Stimulated activated naive CD8-positive, alpha-beta T cell treated with anti-CD3 and anti-CD28 coated beads, Interleukin-15, Interleukin-2, amounts not matched to agents 100 ng/mL and 50 ng/mL, for 24 hours (primary cell): ENCODE results near the gene UNK.

Source experiments
- H3K27ac Mint-ChIP-seq: one replicate; pipeline ENCODE4 v1.8.0; 2021; ENCODE audit warnings: mild to moderate bottlenecking, mixed read lengths
- H3K27me3 Mint-ChIP-seq: one replicate; pipeline ENCODE4 v1.8.0; 2021; ENCODE audit warnings: mixed read lengths
- H3K36me3 Mint-ChIP-seq: one replicate; pipeline ENCODE4 v1.8.0; 2021; ENCODE audit warnings: low read depth, mixed read lengths
- H3K4me1 Mint-ChIP-seq: one replicate; pipeline ENCODE4 v1.8.0; 2021; ENCODE audit warnings: low read depth, mixed read lengths
- H3K4me3 Mint-ChIP-seq: one replicate; pipeline ENCODE4 v1.8.0; 2021; ENCODE audit warnings: mild to moderate bottlenecking, mixed read lengths
- H3K9me3 Mint-ChIP-seq: one replicate; pipeline ENCODE4 v1.8.0; 2021; ENCODE audit warnings: mixed read lengths

UNK gene

DNA sequence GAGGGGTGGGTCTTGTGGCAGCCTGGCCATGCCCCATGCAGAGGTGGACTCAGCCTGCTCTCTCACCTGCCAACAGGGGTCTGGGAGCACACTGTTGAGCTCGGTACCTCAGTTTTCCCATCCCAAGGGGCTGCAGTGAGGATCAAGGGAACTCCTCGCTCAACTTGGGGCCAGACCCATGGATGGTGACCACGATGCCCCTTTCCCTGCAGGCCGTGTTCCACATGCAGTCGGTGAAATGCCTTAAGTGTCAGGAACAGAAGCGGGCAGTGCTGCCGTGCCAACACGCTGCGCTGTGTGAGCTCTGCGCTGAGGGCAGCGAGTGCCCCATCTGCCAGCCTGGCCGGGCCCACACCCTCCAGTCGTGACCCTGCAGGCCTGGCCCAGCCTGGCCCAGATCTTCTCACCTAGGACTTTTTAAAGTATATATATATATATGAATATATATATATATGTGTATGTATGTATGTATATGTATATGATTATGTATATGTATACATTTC lies 39.5 kb downstream of the UNK start:
- H3K27ac Mint-ChIP-seq, result no peak overlapping the region
- no peaks in the 10 kb centered on the region for H3K9me3 Mint-ChIP-seq
- H3K27me3 Mint-ChIP-seq, result no peaks in the 10 kb centered on the region
- peaks cover 21% of the 10 kb centered on the region for H3K4me1 Mint-ChIP-seq
- no peak overlapping the region for H3K4me3 Mint-ChIP-seq
- peaks cover 20% of the 10 kb centered on the region for H3K36me3 Mint-ChIP-seq

DNA sequence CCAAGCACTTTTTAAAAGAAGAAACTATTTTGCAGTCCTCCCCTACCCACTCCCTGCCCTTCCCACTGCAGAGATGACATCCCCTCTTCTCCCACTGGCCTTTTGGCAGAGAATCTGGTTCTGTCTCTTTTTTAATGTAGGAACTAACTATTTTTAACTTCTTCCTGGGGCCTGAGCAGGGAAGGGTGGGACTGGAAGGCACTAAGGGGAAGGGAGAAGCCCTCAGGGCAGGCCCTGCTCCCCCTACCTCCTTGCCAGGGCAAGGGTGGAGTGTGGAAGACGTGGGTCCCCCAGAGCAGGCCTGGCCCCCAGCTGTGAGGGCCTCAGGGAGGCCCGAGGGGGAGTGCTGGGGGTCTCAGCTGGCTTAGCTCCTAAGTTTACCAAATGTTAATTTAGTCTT lies 40.1 kb downstream of the UNK start:
- Mint-ChIP-seq H3K9me3 (no peaks in the 10 kb centered on the region), H3K36me3 (peaks cover 18% of the 10 kb centered on the region), H3K4me1 (peaks cover 21% of the 10 kb centered on the region), H3K27me3 (no peaks in the 10 kb centered on the region), H3K4me3 (no peak overlapping the region), H3K27ac (no peak overlapping the region)

DNA sequence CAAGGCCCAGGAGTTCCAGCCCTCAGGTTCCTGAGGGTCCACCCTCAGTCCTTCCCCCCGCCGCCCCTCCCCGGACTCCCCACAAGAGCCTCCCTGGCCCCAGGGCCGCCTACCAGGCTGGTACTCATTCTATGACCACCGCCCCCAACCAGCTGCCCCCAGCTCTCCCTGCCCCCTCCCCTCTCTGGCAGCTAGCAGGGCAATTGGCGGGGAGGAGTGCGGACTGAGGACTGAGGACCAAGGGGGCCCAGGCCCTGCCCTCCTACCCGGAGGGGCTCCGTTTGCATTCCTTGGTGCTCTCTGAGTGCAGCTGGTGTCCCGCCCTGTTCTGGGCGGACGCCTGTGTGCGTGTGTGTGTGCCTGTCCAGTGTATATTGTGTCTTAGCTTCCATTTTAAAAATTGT lies 40.5 kb downstream of the UNK start:
- Mint-ChIP-seq H3K27me3 (no peaks in the 10 kb centered on the region), H3K9me3 (no peaks in the 10 kb centered on the region), H3K36me3 (peaks cover 16% of the 10 kb centered on the region), H3K4me3 (no peak overlapping the region), H3K27ac (no peak overlapping the region), H3K4me1 (peaks cover 21% of the 10 kb centered on the region)

DNA sequence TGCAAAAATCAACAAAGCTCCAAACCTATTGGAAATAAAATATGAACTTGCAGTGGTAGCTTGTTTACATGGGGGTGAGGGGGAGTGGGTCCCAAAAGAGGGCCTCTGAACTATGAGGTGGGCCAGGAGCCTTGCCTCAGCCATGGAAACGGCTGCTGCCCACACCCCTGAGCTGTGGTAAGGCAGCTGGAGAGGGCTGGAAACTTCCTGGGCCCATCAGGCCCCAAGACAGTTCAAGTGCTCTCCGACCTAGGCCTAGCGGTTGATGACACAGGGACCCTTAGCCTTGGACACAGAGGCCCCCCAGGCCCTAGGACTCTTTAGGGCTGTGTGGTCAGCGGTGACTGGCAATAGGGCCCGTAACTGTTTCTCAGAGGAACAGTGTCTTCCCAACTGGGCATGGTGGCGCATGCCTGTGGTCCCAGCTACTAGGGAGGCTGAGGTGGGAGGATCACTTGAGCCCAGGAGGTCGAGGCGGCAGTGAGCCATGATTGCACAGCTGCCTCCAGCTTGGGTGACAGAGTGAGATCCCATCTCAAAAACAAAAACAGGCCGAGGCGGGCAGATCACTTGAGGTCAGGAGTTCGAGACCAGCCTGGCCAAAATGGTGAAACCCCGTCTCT lies 41.3 kb downstream of the UNK start:
- Mint-ChIP-seq H3K4me1 (peaks cover 21% of the 10 kb centered on the region), H3K9me3 (no peaks in the 10 kb centered on the region), H3K27me3 (no peaks in the 10 kb centered on the region), H3K27ac (no peak overlapping the region), H3K36me3 (peaks cover 14% of the 10 kb centered on the region), H3K4me3 (no peak overlapping the region)

DNA sequence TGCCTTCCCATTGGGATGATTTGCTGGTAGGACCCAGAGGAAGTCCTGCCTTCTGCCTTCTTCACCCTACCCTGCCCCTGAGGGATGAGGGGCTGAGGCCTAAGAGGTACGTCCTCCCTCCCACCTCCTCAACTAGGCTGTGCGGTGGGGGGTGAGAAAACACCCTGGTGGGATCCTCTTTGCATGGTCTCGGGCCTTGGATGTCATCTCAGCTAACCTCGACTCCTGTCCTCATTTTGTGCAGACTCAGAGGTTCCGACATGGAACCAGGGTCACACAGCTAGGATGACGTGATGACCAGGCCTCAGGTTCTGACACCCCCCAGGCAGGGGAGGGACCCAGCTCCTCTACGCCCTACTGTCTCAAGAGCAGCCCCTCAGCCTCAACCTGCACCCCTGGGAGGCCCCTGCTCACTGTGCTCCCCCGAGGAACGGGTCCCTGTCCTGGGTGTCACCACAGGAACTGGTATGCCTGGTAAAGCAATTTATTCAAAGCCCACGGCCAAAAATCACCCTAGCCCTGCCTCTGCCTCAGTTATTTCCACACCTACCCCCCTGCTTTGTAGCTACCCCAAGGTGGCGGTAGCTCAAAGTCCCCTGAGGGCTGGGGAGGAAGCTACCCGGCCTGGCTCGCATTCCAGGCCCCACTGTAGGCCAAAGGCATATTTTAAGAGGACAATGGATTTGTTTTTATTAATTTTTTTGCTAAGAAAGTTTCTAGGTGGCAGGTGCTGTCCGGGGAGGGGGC lies 42.1 kb downstream of the UNK start:
- no peak overlapping the region for H3K4me3 Mint-ChIP-seq
- peaks cover 12% of the 10 kb centered on the region for H3K36me3 Mint-ChIP-seq

DNA sequence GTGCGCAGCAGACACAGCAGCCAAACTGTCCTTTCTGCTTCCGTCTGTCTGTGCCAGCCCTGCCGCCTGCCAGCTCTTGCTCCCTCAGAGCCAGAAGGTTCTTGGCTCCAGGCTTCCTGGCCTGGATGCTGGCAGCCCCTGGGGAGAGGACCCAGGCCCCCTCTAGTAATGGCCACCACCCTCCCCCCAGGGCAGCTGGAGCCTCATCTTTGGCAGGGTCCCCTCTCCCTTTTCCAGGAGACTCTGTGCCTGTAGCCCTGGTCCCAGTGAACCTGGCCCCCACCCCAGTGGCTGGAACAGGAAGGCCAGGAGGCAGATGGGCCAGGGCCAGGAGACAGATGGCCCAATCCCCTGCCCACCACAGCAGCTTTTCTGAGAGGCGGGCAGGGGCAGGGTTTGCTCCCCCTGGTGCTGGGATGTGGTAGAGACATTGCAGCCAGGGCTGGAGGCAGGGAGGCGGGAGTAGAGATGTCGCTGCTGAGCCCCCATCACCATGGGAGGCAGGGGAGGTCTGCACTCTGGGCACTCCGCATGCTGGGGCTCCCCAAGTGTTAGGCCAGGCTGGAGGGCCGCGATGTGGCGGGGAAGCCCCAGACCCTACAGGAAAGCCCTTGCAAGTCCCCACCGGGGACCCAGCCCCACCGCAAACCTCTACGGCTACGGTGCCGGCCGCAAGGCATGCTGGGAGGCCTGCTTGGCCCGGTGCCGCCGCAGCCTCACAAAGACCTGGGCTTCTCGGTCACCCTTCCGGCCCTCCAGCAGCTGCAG lies 42.9 kb downstream of the UNK start:
- H3K27ac Mint-ChIP-seq, result peak overlapping the region; percentile 70
- no peaks in the 10 kb centered on the region for H3K27me3 Mint-ChIP-seq
- H3K4me3 Mint-ChIP-seq, result peak overlapping the region; percentile 3
- no peaks in the 10 kb centered on the region for H3K9me3 Mint-ChIP-seq
- H3K36me3 Mint-ChIP-seq, result peaks cover 17% of the 10 kb centered on the region
- peaks cover 15% of the 10 kb centered on the region for H3K4me1 Mint-ChIP-seq

More for the DNA sequence above, 42.1 kb downstream of the UNK start:
- Mint-ChIP-seq H3K27ac (no peak overlapping the region), H3K4me1 (peaks cover 16% of the 10 kb centered on the region), H3K9me3 (no peaks in the 10 kb centered on the region), H3K27me3 (no peaks in the 10 kb centered on the region)

DNA sequence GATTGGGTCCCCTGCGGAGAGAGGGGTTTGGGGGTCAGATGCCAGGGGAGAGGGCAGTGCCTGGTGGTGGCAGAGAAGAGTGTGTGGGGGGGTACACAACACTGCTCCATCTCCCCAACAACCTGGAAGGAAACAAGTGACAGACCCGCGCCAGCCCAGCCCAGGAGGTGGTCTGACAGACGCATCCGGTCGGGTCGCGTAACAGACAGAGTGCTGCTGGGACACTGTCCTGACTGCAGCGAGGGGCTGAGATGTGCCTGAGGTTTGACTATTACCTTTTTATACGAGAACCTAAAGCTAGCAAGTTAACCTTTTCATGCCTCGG lies 43.4 kb downstream of the UNK start:
- H3K4me3 Mint-ChIP-seq, result peak overlapping the region; percentile 3
- H3K4me1 Mint-ChIP-seq, result peaks cover 21% of the 10 kb centered on the region
- H3K27ac Mint-ChIP-seq, result peak overlapping the region; percentile 70
- H3K36me3 Mint-ChIP-seq, result peaks cover 19% of the 10 kb centered on the region
- H3K27me3 Mint-ChIP-seq, result no peaks in the 10 kb centered on the region
- H3K9me3 Mint-ChIP-seq, result no peaks in the 10 kb centered on the region

DNA sequence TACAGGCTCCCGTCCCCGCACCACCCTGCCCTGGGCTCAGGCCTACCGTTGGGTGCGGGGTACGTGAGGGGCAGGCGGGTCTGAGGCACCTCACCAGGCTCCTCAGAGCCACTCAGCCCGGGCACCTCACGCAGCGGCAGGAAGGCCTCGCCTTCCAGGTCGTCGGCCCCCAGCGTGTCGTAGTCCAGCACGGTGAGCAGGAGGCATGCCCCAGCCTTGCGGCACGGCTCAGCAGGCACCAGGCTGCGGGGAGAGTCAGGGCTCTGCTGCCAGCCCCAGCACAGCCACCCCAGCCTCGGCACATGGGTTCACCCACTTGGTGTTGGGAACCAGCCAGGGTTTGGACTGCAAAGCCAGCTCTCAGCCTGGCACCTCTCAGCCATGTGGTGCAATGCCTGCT lies 44.1 kb downstream of the UNK start:
- Mint-ChIP-seq H3K9me3 (no peaks in the 10 kb centered on the region), H3K36me3 (peaks cover 25% of the 10 kb centered on the region), H3K27ac (no peak overlapping the region)

DNA sequence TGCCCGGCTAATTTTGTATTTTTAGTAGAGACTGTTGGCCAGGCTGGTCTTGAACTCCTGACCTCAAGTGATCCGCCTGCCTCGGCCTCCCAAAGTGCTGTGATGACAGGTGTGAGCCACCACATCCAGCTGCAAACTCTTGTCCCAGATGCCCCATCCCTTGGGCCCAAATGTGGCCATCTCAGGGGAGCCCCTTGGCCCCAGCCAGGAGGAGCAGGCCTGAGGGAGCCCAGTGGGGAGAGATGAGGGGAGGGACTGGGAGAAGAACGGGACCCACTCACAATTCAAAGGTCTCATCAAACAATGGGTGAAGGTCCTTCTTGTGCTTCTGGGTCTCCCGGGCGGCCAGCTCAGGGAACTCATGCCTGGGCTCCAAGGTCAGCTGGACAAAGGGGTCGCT lies 45.1 kb downstream of the UNK start:
- Mint-ChIP-seq H3K4me1 (peaks cover 35% of the 10 kb centered on the region), H3K36me3 (peaks cover 34% of the 10 kb centered on the region), H3K27me3 (no peaks in the 10 kb centered on the region), H3K9me3 (no peaks in the 10 kb centered on the region), H3K27ac (no peak overlapping the region), H3K4me3 (no peak overlapping the region)

More for the DNA sequence above, 44.1 kb downstream of the UNK start:
- Mint-ChIP-seq H3K4me1 (peaks cover 28% of the 10 kb centered on the region), H3K27me3 (no peaks in the 10 kb centered on the region), H3K4me3 (no peak overlapping the region)

DNA sequence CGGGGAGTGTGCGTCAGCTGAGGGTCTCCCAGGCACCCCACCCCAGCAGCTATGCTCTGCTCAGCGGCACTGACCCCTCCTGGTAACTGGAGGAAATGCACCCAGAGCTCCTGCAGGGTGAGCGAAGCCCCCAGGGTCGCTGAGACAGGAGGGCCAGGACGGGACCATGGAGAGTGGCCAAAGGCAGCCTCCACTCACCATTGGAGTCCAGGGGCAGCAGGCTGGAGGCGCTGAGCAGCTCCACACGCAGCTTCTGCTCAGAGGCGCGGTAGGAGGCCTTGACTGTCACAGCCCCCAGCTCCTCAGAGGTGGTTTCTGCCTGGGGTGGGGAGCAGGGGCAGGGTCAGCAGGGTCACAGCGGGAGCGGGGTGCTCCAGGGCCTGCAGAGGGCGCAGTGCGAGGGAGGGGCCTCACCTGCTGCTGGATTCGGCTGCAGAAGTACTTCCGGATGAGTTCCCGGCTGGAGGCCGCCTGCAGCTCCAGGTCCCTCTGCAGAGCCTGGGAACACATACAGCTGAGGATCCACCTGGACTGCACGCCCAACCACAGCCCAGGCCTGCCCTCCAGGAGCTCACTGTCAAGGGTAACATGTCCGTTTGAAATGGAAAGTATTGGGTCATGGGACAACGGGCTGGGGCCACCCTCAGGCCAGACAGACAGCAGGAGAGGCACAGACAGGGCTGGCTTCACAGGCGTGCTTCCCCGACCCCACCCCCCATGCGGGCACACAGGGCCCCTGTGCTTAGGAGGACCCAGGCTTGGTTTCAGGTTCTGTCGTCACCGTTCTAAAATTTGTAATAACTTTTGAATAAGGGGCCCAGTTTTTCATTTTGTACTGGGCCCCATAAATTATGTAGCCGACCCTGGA lies 45.8 kb downstream of the UNK start:
- no peak overlapping the region for H3K27ac Mint-ChIP-seq
- peaks cover 39% of the 10 kb centered on the region for H3K4me1 Mint-ChIP-seq
- H3K27me3 Mint-ChIP-seq, result no peaks in the 10 kb centered on the region
- no peak overlapping the region for H3K4me3 Mint-ChIP-seq
- H3K36me3 Mint-ChIP-seq, result peaks cover 37% of the 10 kb centered on the region
- no peaks in the 10 kb centered on the region for H3K9me3 Mint-ChIP-seq

DNA sequence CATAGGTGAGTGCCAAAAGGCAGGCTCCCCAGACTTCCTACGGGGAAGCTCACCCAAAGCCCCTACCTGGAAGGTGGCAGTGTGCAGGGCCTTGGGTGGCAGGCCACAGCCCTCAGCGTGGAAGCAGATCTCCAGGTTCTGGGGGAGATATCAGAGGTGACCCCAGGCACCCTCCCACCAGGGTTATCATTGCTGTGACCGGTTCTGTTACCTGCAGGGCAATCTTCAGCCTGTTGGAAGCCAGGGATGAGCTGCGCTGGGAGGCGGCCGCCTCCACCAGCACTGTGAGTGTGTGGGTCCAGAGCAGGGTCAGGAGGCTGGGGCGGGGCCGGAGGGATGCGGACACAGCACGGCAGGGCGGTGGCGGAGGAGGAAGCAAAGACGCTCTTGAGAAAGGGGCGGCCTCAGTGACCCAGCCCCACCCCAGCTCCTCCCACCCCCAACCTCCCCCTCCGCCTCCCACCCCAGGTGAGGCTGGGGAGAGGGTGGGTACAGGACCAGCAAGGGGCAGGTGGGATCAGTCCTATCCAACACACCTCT lies 46.5 kb downstream of the UNK start:
- Mint-ChIP-seq H3K4me3 (no peak overlapping the region), H3K4me1 (peaks cover 39% of the 10 kb centered on the region), H3K27ac (no peak overlapping the region), H3K27me3 (no peaks in the 10 kb centered on the region), H3K9me3 (no peaks in the 10 kb centered on the region), H3K36me3 (peaks cover 37% of the 10 kb centered on the region)

DNA sequence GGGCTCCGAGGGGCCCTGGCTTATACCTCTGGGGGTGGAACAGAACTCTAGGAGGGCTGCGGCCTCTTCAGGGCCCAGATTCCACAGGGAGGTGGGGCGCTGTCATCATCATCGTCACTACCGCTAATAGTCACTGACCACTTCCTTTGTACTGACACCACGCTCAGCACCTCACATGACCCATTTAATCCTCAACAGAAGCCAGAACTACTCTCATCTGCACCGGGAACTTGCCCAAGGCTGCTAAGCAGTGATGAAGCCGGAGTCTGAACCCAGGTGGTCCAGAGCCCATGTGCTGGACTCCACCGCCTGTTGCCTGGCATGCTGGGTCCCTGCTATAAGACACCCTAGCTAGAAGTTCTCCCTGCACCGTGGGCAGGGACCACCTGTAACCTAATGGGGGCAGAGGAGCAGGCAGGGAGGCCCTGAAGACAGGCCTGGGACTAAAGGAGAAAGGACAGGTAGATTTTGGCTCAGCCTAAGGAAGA lies 47.6 kb downstream of the UNK start:
- H3K4me3 Mint-ChIP-seq, result peak overlapping the region; percentile 72
- H3K9me3 Mint-ChIP-seq, result no peaks in the 10 kb centered on the region
- H3K36me3 Mint-ChIP-seq, result peaks cover 39% of the 10 kb centered on the region
- H3K4me1 Mint-ChIP-seq, result peaks cover 36% of the 10 kb centered on the region
- H3K27ac Mint-ChIP-seq, result peak overlapping the region; percentile 98
- H3K27me3 Mint-ChIP-seq, result no peaks in the 10 kb centered on the region

DNA sequence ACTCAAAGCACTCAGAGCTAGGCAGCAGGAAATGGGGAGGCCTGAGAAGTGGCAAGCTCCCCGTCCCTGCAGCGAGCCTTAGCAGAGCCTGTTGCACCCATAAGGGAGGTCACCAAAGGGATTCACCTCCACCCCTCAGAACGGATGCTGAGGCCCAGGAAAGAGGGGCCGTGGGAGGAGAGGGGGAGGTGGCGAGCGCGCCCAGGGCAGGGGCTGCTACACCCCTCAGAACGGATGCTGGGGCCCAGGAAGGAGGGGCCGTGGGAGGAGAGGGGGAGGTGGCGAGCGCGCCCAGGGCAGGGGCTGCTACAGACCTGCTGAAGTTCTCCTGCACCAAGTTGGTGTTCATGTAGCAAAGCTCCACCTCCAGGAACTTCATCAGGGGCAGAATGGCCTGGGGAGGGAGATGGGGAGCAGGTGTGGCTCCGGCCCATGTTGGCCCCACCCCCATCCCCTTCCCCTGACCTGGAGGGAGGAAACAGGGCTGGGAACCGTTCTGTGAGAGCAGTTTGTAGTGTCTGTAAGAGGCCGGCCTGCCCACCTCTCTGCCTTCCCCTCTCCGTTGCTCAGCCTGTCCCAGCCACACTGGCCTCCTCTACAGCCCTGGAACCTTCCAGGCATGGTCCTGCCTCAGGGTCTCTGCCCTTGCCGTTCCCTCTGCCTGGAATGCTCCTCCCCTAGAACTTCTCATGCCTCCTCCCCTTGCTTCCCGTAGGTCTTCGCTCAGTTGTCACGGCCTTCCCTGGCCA lies 48.2 kb downstream of the UNK start:
- Mint-ChIP-seq H3K9me3 (no peaks in the 10 kb centered on the region), H3K27me3 (no peaks in the 10 kb centered on the region), H3K36me3 (peaks cover 42% of the 10 kb centered on the region), H3K27ac (peak overlapping the region; percentile 98), H3K4me3 (peak overlapping the region; percentile 72), H3K4me1 (peaks cover 36% of the 10 kb centered on the region)
